Measurements from ENCODE around the gene CBX7. TPM values are rescaled to one million over a fixed set of nuclear protein-coding genes. Genes with fewer than 3 reads are reported as not detected.

The CBX7 gene
- total and polyA plus RNA-seq, 2 experiments from 2014 or later: 2.6 to 11.5 TPM

- Histone ChIP-seq H3K27ac (ENCODE audit: low read depth) (0 out of 2 replicates have a peak overlapping the region, but pooled peaks have one; percentile 74), H3K4me2 (no peak overlapping the region; the same call in 1 of the 2 replicates), H2AFZ (no peak overlapping the region), H3K9me2 (ENCODE audit: insufficient read depth) (no peaks in the 10 kb centered on the region), H3K4me3 (no peak overlapping the region), H4K20me1 (replicated peaks; ENCODE audit: insufficient read depth) (no peaks in the 10 kb centered on the region), H3F3A (replicated peaks; ENCODE audit: low read depth) (peaks cover 31% of the 10 kb centered on the region), H3K79me2 (replicated peaks; ENCODE audit: insufficient read depth) (no peaks in the 10 kb centered on the region), H3K36me3 (ENCODE audit: insufficient read depth) (no peaks in the 10 kb centered on the region), H3K4me1 (ENCODE audit: insufficient read depth) (peaks cover 40% of the 10 kb centered on the region), H3K27me3 (ENCODE audit: insufficient read depth) (0 out of 2 replicates have a peak, but pooled peaks cover 3% of the 10 kb centered on the region)
- H3K27me3 Mint-ChIP-seq (ENCODE audit: insufficient read depth, low read depth, poor library complexity): peaks cover 21% of the 10 kb centered on the region
- no peak overlapping the region for H3K4me3 Mint-ChIP-seq
- no peak overlapping the region for H3K27ac Mint-ChIP-seq
- ATAC-seq: no peak
- no peak for DNase-seq (ENCODE audit: low spot score)
- no peaks in the 10 kb centered on the region for H3K9me3 Mint-ChIP-seq
- no peaks in the 10 kb centered on the region for H3K36me3 Mint-ChIP-seq (ENCODE audit: low read depth)
- H3K4me1 Mint-ChIP-seq: peaks cover 34% of the 10 kb centered on the region
- no peak for TF ChIP-seq EZH2 (IDR thresholded peaks at IDR 0.05; ENCODE audit: low read depth, unreplicated experiment)
- TF ChIP-seq NANOG (IDR thresholded peaks at IDR 0.05; ENCODE audit: borderline replicate concordance): no peak
- TF ChIP-seq ZNF114 (CRISPR knock-in tag; IDR thresholded peaks at IDR 0.05): no peak
Measured at GRCh38 chr22:39147335-39148025, 5.0 kb downstream of the CBX7 start.

GRCh38 chr22:39146256-39147101 lies 6.0 kb downstream of the CBX7 start:
- H3K4me3 ChIP-seq: peak overlapping the region; percentile 94
- TF ChIP-seq NANOG (IDR thresholded peaks at IDR 0.05; ENCODE audit: borderline replicate concordance): no peak
- TF ChIP-seq ZNF114 (CRISPR knock-in tag; IDR thresholded peaks at IDR 0.05): no peak
- no peak for TF ChIP-seq STAT1 (IDR thresholded peaks at IDR 0.05; ENCODE audit: unreplicated experiment)
- no peak for TF ChIP-seq ZNF331 (CRISPR knock-in tag; IDR thresholded peaks at IDR 0.05; ENCODE audit: low read depth)
- TF ChIP-seq ZNF462 (CRISPR knock-in tag; IDR thresholded peaks at IDR 0.05): no peak
- TF ChIP-seq CTCF (conservative IDR thresholded peaks at IDR 0.05; ENCODE audit: low read depth in 2 of 2): no peak
- no peak for TF ChIP-seq EZH2 (IDR thresholded peaks at IDR 0.05; ENCODE audit: low read depth, unreplicated experiment)

More at GRCh38 chr22:39146256-39147101, 6.0 kb downstream of the CBX7 start:
- H3K4me2 ChIP-seq: peak overlapping the region; percentile 89
- no peaks in the 10 kb centered on the region for H3K9me2 ChIP-seq (ENCODE audit: insufficient read depth)
- H3K36me3 ChIP-seq (ENCODE audit: insufficient read depth): no peaks in the 10 kb centered on the region
- peaks cover 40% of the 10 kb centered on the region for H3K4me1 ChIP-seq (ENCODE audit: insufficient read depth)
- Mint-ChIP-seq H3K36me3 (ENCODE audit: low read depth) (no peaks in the 10 kb centered on the region), H3K4me3 (peak overlapping the region; percentile 75), H3K9me3 (no peaks in the 10 kb centered on the region), H3K27ac (peak overlapping the region; percentile 59; the same call in 1 of the 2 replicates), H3K4me1 (peaks cover 34% of the 10 kb centered on the region), H3K27me3 (ENCODE audit: insufficient read depth, low read depth, poor library complexity) (peaks cover 21% of the 10 kb centered on the region)
- H4K20me1 ChIP-seq (replicated peaks; ENCODE audit: insufficient read depth): no peaks in the 10 kb centered on the region
- H3F3A ChIP-seq (replicated peaks; ENCODE audit: low read depth): peaks cover 31% of the 10 kb centered on the region
- H2AFZ ChIP-seq: no peak overlapping the region
- DNase-seq (ENCODE audit: low spot score) (no peak), ATAC-seq (no peak)
- peak overlapping the region; percentile 83; the same call in 1 of the 2 replicates for H3K27ac ChIP-seq (ENCODE audit: low read depth)
- H3K27me3 ChIP-seq (ENCODE audit: insufficient read depth): 0 out of 2 replicates have a peak, but pooled peaks cover 3% of the 10 kb centered on the region
- H3K79me2 ChIP-seq (replicated peaks; ENCODE audit: insufficient read depth): no peaks in the 10 kb centered on the region

All from GM23338 (cell line).